GM19351 (cell line): ENCODE measurements around the gene APOL2.
"Not testable (repeated sequence)": the region's sequence is repeated elsewhere in the genome, so short reads cannot be mapped to it uniquely, and the experiment has no call there.

ENCODE experiments used
- ATAC-seq: cut with Tn5 transposase; IDR thresholded peaks from one replicate; pipeline ENCODE4 v1.9.1; 2021; ENCODE audit warnings: mild to moderate bottlenecking, moderate library complexity; ENCODE audit not compliant: unreplicated experiment

The APOL2 gene

DNA sequence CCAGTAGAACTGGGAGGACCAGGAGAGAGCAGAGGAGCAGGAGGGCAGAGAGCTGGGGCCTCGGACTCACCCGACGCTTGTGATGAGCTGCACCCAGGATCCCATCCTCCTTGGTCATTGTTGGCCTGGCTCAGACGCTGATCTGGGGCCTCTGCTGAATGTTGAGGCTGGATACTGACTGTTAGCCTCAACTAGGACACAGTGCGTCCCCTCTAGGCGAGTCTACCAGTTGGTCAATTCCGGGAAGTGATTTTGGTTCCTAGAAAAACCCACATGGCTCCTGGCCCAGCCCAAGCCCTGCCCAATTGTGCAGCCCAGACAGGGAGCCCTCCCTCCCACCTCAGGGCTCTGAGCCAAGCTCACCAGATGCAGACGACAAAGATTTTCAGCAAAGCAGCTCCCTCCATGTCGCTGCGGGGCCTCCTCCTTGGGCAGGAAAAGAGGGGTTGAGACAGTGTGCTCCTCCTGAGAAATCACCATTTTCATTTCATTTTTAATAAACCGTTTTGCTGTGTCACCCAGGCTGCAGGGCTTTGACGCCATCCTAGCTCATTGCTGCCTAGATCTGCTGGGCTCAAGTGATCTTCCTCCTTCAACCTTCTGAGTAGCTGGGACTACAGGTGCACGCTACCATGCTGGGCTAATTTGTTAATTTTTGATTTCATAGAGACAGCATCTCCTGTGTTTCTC is 37.6 kb downstream of the APOL2 start, which contains the start of gene APOL4:
APOL4 (minus strand) TSS at position 180 of the 690 bp plus-strand sequence; CDS start at position 105, 75 bp downstream.
- no peak for ATAC-seq

DNA sequence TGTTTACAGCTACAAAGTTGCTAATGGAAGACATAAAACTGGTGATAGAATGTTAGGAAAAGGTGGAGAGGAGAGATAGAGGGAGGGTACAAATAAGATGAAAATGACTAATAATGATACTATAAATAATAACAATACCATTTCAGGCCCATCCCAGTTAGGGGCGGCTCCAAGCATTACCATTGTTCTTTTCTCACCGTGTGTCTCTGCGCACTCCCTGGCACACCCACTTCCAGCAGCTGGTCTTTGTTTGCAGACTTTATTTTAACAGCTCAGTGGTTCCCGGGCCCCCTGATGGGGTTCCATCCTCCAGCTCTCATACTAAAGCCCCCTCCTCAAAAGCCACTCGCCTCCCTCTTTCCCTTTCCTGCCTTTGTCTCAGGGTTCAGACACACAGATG is 38.3 kb downstream of the APOL2 start:
- not testable (repeated sequence) for ATAC-seq

DNA sequence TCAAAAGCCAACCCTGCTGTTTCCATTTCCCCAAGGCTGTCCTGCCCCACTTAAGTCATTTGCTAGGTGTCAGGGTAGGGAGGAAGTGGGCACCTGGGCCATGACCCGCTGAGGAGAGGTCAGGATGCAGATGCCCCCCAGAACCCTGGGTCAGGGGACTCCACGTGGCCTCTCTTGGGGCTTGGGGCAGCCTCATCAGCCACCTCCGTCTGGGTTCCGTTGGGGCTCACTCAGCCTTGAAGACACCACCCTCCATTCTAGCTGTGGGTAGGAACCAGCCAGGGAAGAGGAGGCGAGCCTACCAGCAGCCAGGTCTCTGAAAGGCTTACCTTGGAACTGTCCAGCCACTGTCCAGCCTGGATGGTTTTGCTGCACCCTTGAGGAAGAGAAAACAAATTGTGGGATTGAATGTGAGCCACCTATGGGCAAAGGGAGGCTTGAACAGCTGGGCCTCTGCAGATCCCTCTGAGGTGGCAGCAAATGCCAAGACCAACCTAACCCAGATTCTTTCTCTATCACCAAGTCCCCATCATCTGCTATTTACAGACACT is 40.3 kb downstream of the APOL2 start:
- no peak for ATAC-seq

DNA sequence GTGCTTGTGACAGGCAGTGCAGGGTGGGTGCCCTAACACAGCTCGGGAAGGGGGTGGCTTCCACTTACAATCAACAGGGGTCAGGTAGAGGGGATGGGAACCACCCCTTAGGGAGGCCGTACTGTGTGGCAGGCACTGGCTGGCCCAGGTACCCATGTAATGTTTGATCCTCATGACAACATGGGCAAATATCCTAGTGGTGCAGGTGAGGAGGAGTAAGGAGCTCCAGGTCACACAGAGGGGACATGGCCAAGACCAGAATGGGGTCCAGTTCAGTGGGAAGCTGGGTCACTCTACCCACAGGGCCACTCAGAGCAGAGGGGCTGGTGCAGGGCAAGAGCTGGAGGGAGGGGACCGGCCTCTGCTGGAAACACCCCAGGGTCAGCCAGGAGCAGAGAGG is 40.8 kb downstream of the APOL2 start:
- ATAC-seq, result no peak

DNA sequence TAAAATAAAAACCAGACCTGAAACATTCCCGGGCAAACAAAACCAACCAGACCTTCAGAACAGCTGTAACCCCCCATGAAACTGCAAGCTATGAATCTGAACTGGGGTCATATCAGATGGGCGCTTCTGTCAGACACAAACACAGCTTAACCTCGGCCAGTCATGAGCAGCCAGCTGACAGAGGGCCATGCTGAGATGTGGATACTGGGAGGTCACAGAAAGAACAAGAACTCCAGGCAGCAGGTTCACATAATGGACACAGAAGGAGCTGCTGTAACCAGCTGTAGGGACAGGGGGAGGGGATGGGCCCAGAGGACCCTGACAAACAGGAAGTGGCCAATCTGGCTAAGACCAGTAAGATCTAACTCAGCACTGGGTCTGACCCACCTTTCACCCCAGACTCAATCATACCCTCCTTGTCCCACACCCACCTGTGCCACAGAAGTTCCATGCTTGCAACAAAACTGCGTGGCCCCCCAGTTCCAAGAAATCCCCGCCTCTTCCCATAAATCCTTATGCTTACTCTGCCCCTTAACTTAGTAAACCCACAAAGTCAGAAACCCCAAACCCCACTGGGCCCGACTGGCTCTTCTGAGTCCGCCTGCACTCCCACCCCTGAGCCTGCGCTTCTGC is 41.7 kb downstream of the APOL2 start:
- no peak for ATAC-seq

DNA sequence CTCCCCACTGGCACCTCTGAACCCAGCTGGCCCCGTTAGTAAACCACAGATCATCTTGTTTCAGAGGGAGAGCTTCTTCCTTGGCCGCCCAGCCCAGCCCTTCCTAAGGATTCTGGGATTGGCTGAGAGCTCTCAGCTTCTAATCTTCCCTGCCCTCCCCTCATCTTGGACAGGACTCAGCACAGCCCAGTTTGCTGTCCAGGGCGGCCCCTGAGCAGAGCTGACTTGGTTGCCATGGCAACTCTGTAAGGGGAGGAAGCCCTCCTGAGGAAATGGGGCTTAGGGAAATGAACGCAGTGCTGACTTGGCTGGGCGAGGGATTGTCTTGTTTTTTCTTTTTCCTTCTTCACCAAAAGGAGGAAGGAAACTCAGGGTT is 42.3 kb downstream of the APOL2 start:
- no peak for ATAC-seq

DNA sequence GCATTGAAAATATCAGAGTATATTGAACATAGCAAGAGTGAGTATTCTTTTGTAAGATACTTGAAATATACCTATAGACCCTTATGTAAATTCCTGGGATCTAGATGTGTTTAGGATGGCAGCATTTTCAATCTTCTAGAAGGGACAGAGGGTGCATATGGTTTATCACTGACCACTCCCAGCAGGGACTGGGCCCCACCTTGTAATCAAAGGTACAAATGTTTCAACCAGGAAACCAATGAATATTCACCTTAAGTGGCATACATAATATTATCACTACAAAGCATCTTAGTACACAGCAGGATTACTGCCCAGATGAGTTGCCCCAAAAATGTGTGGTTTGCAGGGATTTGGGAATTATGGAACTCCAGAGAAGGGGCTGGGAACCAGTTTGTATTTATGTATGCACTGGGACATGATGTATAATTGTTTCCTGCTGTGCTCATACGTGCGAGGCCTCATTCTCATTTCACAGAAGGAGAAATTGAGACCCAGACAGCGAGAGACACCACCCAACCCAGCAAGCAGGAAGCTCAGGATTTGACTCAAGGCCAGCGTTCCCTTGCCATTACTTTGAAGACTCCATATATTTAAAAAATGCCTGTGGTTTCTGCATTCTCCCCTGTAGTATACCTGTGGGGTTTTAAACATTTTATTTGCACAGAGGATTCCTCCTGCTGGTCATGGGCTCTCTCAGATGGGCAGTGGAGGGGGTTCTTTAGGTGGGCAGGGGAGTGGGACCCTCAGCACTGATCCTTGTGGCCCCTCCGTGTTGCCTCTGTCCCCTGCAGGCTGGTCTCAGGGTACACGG is 42.9 kb downstream of the APOL2 start:
- no peak for ATAC-seq

DNA sequence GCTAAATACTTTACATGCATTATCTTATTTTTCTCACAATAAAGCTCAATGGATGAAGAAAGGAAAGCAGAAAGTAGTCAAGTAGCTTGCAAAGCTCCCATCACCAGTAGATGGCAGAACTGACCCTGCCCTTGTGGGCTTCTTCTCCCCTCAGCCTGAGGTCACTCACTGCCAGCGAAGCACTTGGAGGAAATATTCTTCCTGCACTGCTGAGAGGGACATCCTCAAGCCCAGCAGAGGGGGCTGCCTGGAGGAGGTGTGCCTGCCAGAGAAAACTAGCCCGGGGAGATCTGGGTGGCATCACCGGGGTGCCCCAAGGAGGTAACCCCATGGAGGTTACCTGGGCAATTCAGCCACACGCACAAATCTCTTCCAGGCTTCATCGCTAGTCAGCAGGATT is 44.4 kb downstream of the APOL2 start:
- ATAC-seq, result no peak

DNA sequence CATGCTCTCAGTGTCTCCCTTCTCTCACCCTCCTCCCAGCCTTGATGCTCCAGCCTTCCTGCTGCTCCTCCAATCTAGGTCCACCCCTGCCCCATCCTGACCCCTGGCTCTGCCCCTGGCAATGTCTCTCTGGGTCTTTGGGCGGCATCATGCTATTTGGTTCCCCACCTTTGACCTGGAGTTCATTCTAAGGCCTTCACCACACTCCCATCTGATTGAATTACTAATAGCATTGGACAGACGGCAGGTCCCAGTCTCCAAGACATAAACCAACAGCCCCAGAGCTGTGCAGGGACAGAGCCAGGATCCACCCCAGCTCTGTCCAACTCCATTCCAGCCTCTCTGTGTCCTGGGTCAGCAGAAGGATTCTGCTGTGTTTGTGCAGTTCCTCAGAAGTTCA is 44.9 kb downstream of the APOL2 start:
- ATAC-seq, result no peak

DNA sequence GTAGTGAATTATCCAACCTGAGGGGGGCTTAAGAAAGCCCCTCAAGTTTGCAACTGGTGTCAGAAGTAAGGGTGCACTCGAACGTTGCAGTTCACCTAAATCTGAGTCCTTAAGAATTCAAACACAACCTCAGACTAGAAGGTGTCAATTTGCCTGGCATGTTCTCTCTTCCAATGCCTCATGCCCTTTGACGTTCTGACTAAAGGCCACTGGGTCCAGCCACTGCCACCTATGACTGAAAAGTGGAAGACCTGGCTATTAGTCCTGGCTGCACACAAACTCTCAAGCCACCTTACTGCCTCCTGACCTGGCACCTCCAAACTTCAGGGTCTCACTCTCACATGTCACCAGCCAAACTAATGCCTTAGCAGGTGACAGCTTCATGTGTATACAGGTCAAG is 45.8 kb downstream of the APOL2 start:
- no peak for ATAC-seq

DNA sequence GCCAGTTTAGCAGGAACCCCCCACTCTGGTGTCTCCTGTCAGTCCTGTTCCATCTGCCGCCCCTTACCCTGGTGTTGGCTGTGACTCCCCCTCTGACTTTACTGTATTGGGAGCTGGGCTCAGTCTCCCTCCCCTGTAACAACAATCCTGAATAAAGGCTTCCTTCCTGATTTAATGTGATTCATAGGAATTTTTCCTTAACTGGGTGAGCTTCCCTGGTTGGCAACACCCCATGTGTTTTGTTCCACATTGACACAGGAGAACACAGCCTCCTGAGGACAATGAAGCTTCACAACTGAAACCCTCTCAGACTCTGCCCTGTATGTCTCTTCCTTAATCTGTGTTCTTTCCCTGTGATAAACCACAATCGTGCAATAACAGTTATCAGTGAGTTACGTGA is 46.2 kb downstream of the APOL2 start:
- no peak for ATAC-seq

DNA sequence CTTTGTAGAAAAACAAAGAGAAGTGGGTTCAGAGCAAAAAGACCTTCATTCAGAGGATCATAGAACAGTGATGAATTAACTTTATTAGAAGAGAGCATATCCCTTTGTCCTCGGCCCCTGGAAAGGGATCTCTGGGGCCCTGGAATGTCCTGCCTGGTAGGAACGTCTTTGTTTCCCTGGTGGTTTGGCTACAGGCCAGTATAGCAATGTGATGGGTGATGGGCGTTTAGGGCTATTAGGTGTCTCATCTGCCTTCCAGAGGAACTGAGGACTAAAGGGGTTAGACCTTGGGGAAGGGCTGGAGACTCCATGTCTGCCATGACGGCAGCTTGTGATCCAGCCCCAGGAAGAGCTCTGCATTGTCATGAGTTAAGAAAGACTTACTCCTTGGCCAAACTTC is 46.8 kb downstream of the APOL2 start:
- no peak for ATAC-seq

DNA sequence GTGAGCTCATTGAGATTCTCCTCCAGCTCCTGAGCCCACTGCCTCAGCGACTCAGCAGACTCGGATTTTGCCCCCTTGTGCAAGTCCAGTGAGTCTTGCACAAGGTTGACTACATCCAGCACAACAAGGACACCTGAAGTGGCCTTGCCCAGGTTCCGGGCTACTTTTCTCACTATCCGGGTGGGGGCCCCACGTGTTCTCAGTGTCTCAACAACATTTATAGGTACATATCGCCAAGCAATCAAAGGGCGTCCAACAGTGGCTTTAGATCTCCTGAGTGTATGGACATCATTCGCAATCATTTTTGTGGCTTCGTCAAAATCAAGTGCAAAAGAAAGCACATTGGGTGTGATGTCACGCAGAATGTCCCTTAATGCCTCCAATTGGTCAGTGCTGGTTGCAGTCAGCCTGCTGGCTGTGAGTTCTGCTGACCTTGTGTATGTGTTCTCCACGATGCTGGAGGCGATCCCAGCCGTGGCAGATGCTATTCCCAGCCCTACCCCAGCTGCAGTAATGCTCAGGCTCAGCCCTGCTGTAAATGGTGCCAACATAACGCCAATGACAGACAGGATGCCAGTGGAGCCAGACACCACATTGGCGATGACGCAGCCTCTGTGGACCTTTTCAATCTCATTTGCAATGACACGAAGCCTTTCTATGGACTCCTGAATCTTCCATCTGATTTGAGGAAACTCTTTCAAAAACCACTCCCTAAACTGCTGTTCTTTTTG is 48.1 kb downstream of the APOL2 start:
- no peak for ATAC-seq

DNA sequence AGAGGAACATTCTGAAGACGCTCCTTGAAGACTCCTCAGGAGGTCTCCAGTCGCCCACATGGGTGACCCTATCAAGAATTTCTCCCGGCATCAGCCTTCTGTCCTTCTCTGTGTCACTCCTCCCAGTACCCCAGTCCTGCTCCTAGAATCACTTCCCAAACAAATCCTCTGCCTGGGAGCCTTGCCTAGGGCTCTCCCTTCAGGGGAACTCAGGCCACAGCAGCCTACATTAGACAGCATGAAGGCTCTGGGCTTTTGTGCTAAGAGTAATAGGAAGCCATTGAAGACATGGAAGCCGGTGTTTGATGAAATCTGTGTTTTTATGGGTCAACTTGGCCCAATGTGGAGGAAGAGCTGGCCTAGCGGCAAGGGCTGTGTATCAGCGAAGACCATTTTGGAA is 51.5 kb downstream of the APOL2 start:
- ATAC-seq, result not testable (repeated sequence)

DNA sequence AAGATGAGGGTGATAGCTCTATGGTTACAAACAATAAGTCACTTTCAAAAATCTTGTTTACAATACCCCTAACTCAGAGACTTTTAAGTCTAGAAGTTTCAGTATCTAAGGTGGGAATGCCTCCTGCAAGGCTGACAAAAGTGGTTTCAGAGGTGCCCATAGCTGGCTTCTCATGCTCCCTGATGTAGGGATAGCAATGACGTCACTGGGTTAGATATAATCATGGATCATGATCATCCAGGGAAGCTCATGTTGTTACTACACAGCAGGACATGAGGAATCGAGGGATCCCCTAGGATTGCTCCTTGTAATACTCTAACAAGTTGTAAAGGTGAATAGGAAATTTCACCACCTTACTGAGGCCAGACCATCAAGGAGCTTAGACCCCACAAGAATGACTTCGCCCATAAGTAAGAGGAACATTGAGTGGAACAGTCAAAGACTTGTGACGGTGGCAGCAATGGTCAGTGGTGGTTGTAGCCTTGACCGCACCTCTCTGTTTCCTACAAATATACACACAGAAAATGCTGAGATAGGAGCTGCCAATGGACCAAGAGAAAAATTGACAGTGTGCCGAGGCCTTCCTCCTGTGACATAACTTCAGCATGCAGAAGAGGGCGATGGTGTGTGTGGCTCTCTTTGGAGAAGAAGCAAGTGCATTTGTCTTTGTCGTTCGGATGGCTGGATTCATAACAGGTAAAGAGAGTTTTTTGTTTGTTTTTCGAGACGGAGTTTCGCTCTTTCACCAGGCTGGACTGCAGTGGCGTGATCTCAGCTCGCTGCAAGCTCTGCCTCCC is 53.3 kb downstream of the APOL2 start:
- no peak for ATAC-seq

DNA sequence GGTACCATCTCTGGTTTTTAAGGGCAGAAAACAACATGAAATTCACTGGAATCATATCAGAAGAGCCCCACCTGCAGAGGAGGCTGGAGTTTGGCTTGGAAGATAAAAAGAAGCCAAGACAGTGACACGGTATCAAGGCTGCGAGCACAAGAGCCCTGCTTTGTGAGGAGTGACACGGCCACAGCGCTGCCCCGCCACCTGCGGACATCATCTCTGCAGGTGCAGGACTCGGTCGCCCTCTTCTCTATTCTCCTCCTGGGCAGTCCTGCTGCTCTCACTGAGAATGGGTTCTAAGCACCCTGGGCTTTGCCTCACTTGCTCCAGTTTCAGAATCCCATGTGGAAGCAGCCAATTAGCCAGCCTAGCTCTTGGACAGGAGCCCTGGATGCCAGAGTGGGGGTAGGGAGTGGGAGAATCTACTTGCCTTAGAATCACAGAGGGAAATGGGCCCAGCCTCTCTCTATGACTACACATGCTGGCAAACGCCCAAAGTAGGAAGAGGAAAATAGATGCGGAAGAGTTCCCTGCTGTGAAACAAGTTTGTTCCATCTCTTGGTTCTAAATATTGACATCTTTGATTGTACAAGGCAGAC is 54.8 kb downstream of the APOL2 start:
- ATAC-seq, result no peak

DNA sequence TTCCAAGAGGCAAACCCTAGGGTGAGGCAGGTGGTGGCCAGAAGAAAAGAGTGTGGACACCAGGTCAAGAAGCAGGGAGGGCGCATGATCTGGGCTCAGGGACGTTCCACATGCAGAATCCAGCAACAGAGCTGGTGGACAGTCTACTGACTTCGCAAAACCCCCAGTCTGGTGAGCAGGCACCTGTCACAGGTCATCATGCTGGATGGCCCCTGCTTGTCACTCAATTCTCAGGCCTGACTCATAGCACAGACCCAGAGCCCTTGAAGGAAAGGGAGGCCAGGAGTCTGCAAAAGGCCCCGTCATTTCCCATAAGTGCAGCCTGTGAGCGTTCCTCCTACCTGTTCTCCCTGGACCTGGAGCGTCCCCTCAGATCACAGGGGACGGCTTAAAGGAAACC is 55.9 kb downstream of the APOL2 start:
- no peak for ATAC-seq

DNA sequence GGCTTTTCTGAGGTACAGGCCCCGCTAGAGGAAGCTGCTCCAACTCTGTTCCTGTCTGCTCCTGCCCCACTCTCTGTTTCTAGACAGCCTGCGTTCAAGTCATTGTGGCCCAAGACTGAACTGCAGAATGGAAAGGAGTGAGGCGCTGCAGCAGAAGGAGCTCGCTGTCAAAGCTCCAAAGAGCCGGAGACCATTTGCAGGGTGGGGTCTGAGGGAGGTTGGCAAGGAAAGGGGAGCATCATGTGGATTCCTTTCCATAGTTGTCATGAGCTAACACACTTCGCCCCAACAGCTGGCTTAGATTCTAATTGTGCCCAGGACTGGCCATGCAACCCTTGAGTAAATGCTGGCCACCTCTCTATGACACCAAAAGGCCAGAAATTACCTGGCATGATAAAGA is 56.5 kb downstream of the APOL2 start:
- ATAC-seq, result no peak

DNA sequence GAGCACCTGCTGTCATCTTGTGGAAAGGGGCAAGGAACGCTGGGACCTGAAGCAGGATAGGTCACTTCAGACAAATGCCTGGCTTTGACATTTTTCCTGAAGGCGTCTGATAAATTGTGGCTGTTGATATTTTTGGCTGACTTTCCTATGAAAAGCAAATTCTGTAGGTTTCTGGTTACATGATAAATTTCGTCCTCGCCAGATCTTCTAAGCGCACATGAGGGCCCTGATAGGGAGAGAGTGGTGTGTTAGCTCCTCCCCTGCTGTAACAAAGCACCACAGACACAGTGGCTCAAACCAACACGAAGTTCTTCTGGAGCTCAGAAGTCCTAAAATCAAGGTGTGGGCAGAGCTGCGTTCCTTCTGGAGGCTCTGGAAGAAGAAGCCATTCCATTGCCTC is 57.3 kb downstream of the APOL2 start:
- ATAC-seq, result no peak

DNA sequence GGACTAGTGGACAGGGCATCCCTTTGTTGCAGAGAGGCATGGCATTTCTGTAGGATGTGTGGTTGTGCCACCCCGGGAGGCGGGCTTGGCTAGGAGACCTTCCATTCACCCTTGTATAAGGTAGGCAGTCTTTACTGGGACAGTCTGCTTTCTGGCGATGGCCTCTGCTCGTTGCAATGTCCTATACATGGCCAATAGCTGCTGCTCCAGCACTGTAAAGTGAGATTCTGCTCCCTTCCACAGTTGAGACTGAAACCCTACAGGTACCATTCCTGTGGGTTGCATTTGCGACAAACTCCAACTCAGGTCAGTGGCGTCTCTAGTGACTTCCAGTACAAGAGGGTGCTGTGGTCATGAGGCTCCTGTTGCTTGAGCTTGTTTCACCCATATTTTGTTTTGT is 58.4 kb downstream of the APOL2 start:
- no peak for ATAC-seq
